ENCODE results near the gene CLCN2. TPM values are rescaled to one million over a fixed set of nuclear protein-coding genes. Genes with fewer than 3 reads are reported as not detected.

The CLCN2 gene
- total RNA-seq, 4 donors from 2014 or later = 0.77 to 20.8 (median 7.3) TPM

DNA sequence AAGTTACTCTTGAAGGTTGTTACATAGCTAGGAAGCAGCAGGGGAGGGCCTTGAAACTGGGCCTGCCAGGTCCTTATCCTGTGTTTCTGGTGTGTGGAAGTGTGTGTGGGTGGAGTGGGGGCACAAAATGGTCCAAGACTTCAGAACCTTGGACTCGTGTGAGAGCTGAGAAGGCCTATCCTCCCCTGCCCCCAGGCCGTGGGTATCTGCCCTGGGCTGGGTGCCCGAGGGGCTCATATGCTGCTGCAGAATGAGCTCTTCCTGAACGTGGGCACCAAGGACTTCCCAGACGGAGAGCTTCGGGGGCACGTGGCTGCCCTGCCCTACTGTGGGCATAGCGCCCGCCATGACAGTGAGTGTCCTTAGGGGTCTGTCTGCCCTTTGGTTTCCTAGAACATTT, 22.9 kb upstream of the CLCN2 start:
- H3K36me3 ChIP-seq = no peaks in the 10 kb centered on the region
- TF ChIP-seq CTCF (IDR thresholded peaks at IDR 0.05) (no peak), POLR2A (IDR thresholded peaks at IDR 0.05) (no peak)
- intact Hi-C loops (cut with DNase I; ENCODE audit: low total_unique reads) = no loop called here
- no peaks in the 10 kb centered on the region for H3K4me1 ChIP-seq
- H3K27me3 ChIP-seq = no peaks in the 10 kb centered on the region
- DNase-seq = no peak
- no peaks in the 10 kb centered on the region for H3K9me3 ChIP-seq
- H3K4me3 ChIP-seq = no peak overlapping the region
- no peak overlapping the region for H3K27ac ChIP-seq

GRCh38 chr3:184383033-184383740, 21.8 kb upstream of the CLCN2 start:
- Histone ChIP-seq H3K4me1 (peaks cover 0 to 4% of the 10 kb centered on the region in 2 donors), H3K4me3 (no peak overlapping the region), H3K27ac (no peak overlapping the region), H3K36me3 (no peaks in the 10 kb centered on the region), H3K27me3 (no peaks in the 10 kb centered on the region), H3K9me3 (no peaks in the 10 kb centered on the region)
- no peak for DNase-seq
- TF ChIP-seq CTCF (IDR thresholded peaks at IDR 0.05) (no peak), POLR2A (IDR thresholded peaks at IDR 0.05) (no peak)
- intact Hi-C loops (cut with DNase I; ENCODE audit: low total_unique reads) = no loop called here

GRCh38 chr3:184382326-184383032, 21.1 kb upstream of the CLCN2 start:
- no peak for TF ChIP-seq CTCF (IDR thresholded peaks at IDR 0.05)
- no peak for TF ChIP-seq POLR2A (IDR thresholded peaks at IDR 0.05)
- Histone ChIP-seq H3K4me1 (peaks cover 0 to 4% of the 10 kb centered on the region in 2 donors), H3K9me3 (no peaks in the 10 kb centered on the region), H3K36me3 (no peaks in the 10 kb centered on the region), H3K27ac (no peak overlapping the region), H3K27me3 (no peaks in the 10 kb centered on the region), H3K4me3 (no peak overlapping the region)
- intact Hi-C loops (cut with DNase I; ENCODE audit: low total_unique reads) = no loop called here
- no peak for DNase-seq

DNA sequence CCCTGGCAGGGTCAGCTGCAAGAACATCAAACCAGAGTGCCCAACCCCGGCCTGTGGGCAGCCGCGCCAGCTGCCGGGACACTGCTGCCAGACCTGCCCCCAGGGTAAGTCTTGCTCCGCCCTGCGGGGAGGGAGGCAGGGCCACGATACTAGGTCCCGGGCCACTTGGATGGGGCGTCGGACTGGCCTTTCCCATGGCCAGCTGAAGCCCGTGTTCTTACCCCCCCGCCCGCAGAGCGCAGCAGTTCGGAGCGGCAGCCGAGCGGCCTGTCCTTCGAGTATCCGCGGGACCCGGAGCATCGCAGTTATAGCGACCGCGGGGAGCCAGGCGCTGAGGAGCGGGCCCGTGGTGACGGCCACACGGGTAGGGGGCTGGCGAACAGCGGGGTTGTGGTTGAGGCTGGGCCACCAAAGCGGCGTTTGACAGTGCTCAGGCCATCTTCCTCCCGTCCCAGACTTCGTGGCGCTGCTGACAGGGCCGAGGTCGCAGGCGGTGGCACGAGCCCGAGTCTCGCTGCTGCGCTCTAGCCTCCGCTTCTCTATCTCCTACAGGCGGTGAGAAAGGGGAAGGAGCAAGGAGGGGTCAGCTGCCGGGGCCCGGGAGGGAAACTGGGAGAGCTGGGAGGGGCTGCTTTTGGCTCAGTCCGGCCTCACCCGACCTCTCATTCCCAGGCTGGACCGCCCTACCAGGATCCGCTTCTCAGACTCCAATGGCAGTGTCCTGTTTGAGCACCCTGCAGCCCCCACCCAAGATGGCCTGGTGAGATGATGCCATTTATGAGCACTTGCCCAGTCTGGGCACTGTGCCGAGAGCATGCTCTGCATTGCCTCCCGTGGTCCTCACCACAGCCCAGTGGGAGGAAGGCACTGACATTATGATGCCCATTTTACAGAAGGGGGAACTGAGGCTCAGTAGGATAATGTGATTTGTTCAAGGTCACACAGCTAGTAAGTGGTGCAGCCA, 20.1 kb upstream of the CLCN2 start:
- H3K27ac ChIP-seq = peak overlapping the region; percentile 91 to 95
- intact Hi-C loops (cut with DNase I; ENCODE audit: low total_unique reads) = no loop called here
- TF ChIP-seq CTCF (IDR thresholded peaks at IDR 0.05) (no peak), POLR2A (IDR thresholded peaks at IDR 0.05) (no peak)

More for the DNA sequence above, 20.1 kb upstream of the CLCN2 start:
- DNase-seq = no peak
- H3K9me3 ChIP-seq = no peaks in the 10 kb centered on the region
- no peaks in the 10 kb centered on the region for H3K27me3 ChIP-seq
- peaks cover 0 to 4% of the 10 kb centered on the region in 2 donors for H3K4me1 ChIP-seq
- peak overlapping the region; percentile 28 to 67 for H3K4me3 ChIP-seq
- H3K36me3 ChIP-seq = no peaks in the 10 kb centered on the region
